NCI-H460 (cell line): Measurements from ENCODE around the gene SYT9. TPM values are rescaled to one million over a fixed set of nuclear protein-coding genes. Genes with fewer than 3 reads are reported as not detected.
"Not testable (repeated sequence)": the region's sequence is repeated elsewhere in the genome, so short reads cannot be mapped to it uniquely, and the experiment has no call there.

Source experiments
- DNase-seq: peaks from one replicate; pipeline ENCODE4 v3.0.0-alpha.2; 2016; ENCODE audit warnings: low read depth; ENCODE audit errors: extremely low read depth
- small RNA-seq, 2 experiments: library from RNA; depleted of rRNA; stranded (forward); fragments of <200 nt; gene quantifications; one replicate each; pipeline ENCODE3, GENCODE V24; 2014
- total RNA-seq: library from RNA; depleted of rRNA; stranded (reverse); fragments of >200 nt; shearing (Covaris generic); gene quantifications from 2 replicates; pipeline ENCODE4 v1.2.3, GENCODE V29; 2014; rRNA removed

Gene SYT9
- total RNA-seq, 1 experiment from 2014 or later, result not detected

DNA sequence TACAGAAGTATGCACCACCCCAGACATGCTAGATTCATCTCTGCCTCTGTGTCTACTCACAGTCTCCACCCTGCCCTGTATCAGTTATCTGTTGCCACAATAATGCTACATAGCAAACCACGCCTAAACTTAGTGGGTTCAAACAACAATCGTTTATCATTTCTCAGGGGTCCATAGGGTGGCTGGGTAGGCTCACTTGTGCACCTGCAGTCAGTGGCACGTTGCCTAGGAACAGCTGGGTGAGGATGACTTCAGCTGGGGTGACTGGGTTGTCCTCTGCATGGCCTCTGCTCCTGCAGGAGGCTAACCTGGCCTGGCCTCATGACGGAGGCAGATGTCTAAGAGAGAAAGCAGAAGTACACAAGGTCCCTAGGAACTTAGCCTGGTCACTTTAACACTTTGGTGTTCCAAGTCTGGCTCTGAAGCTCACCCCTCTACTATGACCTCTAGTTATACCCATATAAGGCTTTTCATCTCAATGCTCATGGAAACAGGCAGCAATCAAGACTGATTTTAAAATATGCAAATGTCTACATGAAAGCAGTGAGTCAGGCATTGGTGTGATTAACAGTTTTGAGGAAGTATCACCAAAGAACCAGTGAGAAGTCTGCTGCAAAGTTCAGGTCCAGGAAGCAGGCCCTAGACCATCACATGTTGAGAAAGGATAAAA lies 244.3 kb downstream of the SYT9 start:
- no peak for DNase-seq

DNA sequence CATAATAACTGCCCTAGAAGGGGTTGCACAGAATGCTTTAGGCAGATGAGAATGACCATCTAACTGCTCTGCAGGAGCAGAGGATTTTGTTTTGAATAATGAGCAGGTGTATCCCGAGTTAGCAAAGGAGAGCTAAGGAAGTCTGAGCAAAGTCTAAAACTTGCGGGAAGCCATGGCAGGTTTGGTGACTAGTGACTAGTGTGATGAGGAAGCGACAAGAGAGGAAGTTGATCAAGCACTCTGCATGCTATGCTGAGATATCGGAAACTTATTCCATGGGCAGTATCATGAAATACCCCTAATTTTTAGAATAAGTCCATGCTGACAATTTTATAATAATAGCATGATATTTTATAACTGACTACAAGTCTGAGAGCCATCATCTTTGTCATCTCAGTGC lies 246.5 kb downstream of the SYT9 start:
- DNase-seq, result no peak

DNA sequence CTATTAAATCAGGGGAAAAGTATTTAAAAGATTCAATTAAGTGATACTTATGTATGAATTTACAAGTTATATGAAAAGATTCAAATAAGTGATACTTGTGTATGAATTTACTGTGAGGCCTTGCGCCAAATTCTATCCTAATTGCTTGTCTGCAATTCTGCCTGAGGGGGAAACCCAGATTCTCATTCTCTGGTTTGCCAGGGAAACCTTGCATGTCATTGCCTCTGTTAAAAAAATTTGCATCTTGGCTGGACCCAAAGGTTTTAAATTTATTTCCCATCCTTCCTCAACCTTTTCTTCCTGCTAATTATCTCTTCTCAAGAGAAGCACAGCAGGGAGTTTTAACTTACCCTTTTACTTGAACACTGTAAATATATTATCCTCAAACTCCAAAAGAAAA lies 247.4 kb downstream of the SYT9 start:
- DNase-seq, result no peak

DNA sequence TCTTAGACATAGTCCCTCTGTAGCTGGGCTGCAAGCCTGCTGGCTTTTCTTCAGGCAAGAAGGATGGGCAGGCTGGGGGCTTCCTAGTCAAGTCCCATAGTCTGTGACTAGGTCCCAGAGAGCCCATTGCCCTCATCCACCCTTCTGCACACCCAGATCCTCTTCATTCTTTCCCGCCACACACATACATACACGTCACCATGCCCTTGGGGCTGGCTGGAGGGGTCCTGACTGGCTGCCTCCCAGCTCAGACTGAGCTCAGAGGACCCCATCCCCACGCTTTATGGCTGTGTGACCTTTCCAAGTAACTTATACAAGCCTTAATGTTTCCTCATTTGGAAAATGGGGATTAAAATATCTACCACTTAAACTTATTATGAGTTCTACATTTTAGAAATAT lies 248.5 kb downstream of the SYT9 start:
- DNase-seq, result no peak

DNA sequence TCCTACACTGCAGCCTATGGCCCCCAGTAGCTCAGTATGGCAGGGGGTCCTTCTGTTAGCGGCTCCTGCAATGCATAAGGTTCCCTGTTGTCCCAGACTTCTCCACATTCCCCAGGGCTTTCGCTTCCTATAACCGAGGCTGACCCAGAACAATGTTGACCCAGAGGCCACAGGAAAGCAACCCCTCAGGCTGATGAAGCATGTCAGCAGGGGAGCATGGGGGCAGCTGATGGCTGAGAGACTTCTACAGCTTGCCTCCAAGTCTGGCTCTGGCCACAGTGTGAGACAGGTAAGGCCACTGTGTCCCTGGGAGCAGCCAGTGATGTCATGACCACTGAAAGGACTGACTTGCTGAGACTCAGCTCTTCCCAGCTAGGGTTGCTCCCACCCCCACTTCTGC lies 249.5 kb downstream of the SYT9 start:
- DNase-seq, result no peak

DNA sequence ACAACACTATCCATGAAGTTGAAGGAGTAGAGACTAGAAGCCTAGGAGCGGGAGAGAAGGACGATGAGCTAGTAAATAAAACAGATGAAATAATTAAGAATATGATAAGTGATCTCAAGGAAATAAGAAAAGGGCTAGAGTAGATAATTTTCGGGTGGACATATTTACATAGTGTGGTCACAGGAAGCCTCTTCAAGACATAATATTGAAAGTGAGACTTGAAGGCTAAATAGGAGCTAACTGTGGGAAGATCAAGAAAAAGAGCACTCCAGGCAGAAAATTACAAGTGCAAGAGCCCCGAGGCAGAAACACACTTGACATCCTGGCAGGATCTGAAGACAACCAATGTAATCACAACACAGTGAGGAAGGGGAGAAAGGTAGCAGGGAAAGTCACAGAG lies 250.2 kb downstream of the SYT9 start:
- no peak for DNase-seq

DNA sequence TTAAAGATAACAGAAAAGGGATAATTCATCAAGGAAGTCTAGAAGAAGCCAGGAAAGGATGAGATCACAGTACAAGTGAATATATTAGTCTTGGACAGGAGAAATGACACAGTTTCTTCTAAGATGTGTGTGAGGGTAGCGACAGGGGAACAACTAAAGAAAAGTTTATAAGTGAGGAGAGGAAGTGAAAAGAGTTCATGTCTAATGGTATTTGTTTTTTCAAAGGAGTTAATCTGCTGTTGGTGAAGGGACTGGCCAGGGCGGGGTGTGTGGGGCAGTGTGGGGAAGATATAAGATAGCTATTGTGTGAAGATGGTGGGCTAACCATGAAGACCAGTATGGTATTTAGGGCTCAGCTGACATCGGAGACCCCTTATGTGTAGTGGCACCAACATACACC lies 254.5 kb downstream of the SYT9 start:
- DNase-seq, result no peak

DNA sequence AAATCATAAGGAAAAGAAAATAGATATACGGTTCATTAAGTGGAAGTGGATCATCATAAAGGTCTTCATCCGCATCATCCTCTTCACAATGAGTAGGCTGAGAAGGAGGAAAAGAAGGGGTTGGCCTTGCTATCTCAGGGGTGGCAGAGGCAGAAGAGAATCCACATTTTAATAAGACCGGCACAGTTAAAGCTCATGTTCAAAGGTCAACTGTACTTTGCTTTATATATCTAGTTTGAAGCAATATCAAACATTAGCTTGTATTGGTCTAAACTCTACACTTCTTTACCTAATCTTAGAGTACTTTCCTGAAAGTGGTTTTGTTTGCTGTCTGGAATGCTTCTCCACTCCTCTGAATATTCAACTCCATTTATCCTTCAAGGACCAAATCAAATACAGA lies 256.4 kb downstream of the SYT9 start:
- no peak for DNase-seq

DNA sequence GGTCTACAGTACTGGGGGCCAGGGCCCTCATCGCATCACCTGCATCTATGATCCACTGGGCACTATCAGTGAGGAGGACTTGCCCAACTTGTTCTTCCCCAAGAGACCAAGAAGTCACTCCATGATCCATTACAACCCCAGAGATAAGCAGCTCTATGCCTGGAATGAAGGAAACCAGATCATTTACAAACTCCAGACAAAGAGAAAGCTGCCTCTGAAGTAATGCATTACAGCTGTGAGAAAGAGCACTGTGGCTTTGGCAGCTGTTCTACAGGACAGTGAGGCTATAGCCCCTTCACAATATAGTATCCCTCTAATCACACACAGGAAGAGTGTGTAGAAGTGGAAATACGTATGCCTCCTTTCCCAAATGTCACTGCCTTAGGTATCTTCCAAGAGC lies 258.3 kb downstream of the SYT9 start:
- no peak for DNase-seq

DNA sequence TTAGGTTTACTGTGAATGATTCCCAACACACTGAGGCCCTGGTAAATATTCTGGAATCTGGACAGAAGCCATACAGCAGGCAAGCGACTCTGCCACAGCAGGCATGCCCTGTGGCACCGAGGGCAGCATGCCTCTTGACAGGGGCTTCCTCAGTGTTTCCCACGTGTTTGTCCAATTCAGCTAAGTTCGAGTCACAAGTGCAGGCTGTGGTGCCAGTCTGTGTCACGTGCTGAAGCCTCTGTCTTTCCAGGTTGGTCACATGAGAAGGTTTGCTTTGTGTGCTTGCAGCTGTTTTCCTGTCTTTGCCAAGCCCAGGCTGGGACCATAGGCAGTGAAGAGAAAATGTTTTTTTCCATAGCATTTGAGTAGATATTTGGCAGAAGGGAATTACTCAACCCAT lies 259.7 kb downstream of the SYT9 start:
- no peak for DNase-seq

DNA sequence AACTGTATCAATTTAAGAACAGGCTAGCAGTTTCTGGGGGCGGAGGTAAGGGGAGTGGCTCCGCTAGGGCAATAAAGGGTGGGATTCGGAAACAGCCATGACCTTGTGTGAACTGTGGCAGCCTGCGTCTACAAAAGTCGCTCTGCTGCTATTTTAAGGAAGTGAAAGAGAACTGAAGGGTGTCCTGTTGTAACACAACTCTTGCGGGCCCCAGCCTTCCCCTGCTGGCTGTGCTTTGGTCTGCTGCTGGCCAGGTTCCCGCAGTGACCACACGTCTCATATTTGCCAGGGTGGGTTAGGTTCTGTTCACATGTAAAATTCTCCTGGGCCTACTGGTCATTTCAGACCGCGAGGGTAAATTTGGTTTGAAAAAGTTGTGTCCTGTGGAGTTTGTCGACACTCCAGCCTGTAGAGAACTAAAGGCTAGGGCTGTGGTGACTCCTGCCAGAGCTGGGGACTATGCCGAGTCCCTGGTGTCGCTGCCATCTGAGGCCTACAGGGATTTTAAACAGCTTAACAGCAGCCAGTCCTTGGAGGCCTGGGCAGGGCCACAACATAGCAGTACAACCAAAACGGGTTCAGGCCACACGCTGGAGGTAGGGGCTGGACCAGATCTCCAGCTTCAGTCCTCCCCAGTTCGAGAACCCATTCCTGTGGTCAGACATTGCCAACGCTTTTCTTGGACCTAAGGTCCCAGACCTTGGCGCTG lies 261.0 kb downstream of the SYT9 start:
- no peak for DNase-seq

DNA sequence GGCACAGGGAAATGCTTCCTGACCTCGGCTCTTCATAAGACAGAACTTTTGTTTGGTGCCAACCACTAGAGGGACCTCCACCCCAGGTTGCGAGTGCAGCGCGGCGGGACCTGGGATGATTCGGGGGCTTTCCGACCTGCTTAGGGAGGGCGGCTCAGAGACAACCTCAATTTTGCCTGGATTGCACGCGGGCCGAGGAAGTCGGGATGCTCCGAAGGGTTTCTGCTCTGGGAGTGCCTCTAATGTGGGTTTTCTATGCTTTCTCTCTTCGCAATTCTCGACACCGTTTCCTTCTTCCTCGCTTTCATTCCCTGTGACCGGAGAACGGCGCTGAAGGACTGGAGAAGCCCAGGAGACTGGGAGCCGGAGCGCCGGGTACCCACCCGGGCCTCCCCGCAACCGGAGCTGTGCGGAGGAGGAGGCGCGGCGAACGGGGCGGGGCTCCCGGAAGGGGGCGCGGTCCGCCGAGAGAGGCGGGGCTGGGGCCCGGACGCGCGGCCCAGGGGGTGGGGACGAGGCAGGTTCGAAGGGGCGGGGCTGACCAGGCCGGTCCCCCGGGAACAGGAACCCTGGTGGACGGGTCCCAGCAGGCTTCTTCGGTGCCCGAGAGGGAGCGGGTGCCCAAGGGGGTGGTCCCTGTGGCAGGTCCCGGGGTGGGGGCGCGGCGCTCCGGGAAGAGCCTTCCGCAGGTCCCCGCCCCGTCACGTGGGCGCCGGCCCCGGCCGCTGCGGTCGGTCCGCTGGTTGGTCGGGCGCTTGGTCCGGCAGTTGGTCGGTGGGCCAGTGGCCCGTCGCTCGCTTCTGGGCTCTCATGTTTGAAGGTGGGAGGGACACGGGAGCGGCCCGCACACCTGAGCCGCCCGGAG lies 261.8 kb downstream of the SYT9 start, which contains the start of gene PPFIBP2:
PPFIBP2 (plus strand) TSS at position 766 of the 865 bp plus-strand sequence. CDS start 35,477 bp downstream, outside the sequence.
- peak; percentile 41 for DNase-seq

DNA sequence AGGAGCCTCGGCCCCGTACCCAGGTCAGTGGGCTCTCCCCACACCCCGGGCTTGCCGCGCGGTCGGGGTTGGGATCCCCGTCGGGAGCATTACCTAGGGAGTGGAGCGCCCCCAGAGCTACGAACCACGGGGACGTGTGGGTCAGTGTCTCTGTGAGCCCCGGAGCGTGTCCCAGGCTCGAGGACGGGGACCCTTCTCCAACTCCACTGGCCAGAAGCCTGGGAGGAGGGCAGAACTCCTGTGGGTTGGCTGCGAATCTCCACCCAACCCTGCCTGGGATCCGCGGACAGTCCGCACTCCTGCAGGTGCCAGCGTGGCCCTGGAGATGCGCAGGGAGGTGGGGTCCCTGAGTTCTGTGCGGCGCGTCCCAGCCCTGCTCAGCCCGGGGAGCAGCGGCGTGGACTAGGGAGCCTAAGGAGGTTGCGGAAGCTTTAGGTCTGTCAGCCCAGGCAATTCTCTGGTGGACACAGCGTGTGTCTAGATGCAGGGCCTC lies 262.4 kb downstream of the SYT9 start:
- no peak for DNase-seq

DNA sequence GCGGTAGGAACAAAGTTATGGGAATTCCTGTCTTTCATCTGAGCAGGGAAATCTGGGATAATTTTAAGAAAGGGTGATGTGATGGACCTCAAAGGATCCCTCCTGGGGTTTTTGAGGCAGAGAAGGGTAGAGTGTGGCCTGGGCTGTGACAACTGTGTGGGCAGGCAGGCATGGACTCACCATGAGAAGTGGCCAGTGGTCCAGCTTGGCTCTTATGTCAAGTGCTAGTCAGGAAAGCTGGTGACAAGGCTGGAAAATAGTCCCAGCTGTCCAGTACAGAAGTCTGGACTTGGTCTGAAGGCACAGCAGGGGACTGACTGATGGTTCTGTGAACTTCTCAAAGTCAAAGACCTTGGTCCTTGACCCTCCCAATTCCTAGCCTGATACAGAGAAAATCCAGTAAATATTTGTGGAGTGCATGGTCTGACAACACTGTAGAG lies 263.8 kb downstream of the SYT9 start:
- no peak for DNase-seq

DNA sequence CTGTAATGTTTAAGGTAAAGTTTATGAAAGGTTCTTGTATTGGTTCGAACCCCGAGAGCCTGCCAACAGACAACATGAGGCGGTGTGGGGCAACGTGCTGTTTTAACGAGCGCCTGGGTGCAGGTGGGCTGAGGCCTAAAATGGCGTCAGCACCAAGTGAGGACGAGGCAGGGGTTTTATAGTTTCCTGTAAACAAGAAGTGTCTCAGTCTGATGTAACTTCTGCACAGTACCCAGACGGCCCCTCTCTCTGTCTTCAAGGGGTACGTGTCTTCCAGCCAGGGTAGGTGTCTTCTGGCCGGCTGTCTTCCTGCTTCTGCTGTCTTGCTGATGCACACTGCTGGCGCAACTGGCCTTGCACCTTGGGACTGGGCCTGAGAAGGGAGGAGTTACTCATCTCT lies 264.8 kb downstream of the SYT9 start:
- no peak for DNase-seq

DNA sequence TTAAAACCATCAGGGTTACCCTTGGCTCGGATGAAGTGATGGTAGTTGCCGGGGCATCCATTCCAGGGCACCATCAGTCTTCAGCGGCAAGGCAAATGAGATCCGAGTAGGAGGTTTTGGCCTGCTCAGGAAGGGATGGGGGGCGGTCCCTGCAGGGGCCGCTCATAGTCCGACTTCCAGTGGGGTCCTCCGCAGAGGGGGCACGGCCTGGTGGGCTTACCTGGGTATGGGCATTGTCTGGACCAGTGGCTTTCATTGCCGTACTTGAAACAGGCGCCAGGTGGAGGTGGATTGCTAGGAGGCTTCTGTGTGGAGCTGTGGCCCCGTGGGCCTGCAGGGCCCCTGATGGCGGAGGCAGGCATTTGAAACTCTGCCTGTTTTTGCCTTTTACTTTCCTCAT lies 266.0 kb downstream of the SYT9 start:
- not testable (repeated sequence) for DNase-seq

Small RNA genes within 50 kb of the gene (small RNA-seq; reads per million reads assigned to genes)
- 0 reads per million in 2 experiments for gene MIR302E

Other genes starting within 250 kb of the SYT9 start
- gene ZNF214, start 231.6 kb upstream of the SYT9 start, total RNA-seq, result 1.4 and 2.9 TPM in 2 replicates
- 0.07 and 0.23 TPM in 2 replicates for gene NLRP14, start 231.4 kb upstream of the SYT9 start, total RNA-seq
- gene RBMXL2, start 162.9 kb upstream of the SYT9 start, total RNA-seq, result not detected in 2 replicates
- gene OLFML1, start 233.6 kb downstream of the SYT9 start, total RNA-seq, result 0.05 TPM in 1 of 2 replicates, not detected in the other